GM23338 (cell line): ENCODE results near the gene WHAMM.

Source experiments
- CREB1 ChIP-seq: fragments of 250-450 bp; sonication (Bioruptor Pico); IDR thresholded peaks from 2 replicates; pipeline ENCODE4 v1.5.0; 2020; ENCODE audit warnings: low read depth, mild to moderate bottlenecking, moderate library complexity
- REST ChIP-seq: IDR thresholded peaks from one replicate; pipeline ENCODE4 v1.6.1; 2018; ENCODE audit warnings: antibody characterized with exemption; ENCODE audit not compliant: unreplicated experiment
- TF ChIP-seq, protein P1 (sequence below), 2 experiments: fragments of 200-600 bp in 1 of 2; sonication (generic) in 1 of 2; conservative IDR thresholded peaks; 2 replicates each; pipeline versions ENCODE4 v1.5.1 to v1.6.1; 2016 to 2017; ENCODE audit warnings: antibody characterized with exemption in 2 of 2, low read depth in 2 of 2, mild to moderate bottlenecking in 2 of 2, moderate library complexity in 1 of 2

DNA sequence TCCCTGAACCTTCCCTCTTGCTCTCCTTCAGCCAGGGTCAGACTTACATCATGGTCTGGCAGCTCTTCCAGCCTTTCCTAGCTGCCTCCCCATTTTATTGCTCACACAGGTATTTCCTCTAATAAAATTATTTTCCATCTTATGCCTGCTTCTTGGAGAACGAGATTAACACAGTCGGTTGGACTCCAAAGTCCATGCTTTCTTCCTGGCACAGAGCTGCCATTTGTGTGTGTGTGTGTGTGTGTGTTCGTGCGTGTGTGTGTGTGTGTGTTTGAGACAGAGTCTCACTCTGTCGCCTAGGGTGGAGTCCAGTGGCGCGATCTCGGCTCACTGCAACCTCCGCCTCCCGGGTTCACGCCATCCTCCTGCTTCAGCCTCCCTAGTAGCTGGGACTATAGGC is 19.1 kb upstream of the WHAMM start:
- TF ChIP-seq, protein P1, sequence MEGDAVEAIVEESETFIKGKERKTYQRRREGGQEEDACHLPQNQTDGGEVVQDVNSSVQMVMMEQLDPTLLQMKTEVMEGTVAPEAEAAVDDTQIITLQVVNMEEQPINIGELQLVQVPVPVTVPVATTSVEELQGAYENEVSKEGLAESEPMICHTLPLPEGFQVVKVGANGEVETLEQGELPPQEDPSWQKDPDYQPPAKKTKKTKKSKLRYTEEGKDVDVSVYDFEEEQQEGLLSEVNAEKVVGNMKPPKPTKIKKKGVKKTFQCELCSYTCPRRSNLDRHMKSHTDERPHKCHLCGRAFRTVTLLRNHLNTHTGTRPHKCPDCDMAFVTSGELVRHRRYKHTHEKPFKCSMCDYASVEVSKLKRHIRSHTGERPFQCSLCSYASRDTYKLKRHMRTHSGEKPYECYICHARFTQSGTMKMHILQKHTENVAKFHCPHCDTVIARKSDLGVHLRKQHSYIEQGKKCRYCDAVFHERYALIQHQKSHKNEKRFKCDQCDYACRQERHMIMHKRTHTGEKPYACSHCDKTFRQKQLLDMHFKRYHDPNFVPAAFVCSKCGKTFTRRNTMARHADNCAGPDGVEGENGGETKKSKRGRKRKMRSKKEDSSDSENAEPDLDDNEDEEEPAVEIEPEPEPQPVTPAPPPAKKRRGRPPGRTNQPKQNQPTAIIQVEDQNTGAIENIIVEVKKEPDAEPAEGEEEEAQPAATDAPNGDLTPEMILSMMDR (conservative IDR thresholded peaks at IDR 0.05; ENCODE audit: low read depth in 2 of 2) = no peak
- TF ChIP-seq REST (no peak), CREB1 (no peak)
